Esophagus muscularis mucosa (tissue), 3 donors: ENCODE data around the gene TMPRSS9.

Experiments
- POLR2A ChIP-seq: fragments of 450-650 bp; IDR thresholded peaks from one replicate; pipeline ENCODE4 v1.6.1; 2017; ENCODE audit warnings: antibody characterized with exemption, moderate library complexity, mild to moderate bottlenecking, low read depth
- POLR2AphosphoS5 ChIP-seq, 2 donors: sonication (generic); formaldehyde crosslinking; IDR thresholded peaks; one replicate each; pipeline ENCODE4 v1.6.1; 2017; ENCODE audit warnings: antibody characterized with exemption in 2 of 2
- TF ChIP-seq, protein P1 (sequence below), 3 experiments: fragments of 200-600 bp in 2 of 3; fragments of 450-650 bp in 1 of 3; sonication (generic) in 2 of 3; IDR thresholded peaks; one replicate each; pipeline ENCODE4 v1.5.1; 2017 to 2019; ENCODE audit warnings: antibody characterized with exemption in 3 of 3, mild to moderate bottlenecking in 2 of 3, moderate library complexity in 1 of 3

DNA sequence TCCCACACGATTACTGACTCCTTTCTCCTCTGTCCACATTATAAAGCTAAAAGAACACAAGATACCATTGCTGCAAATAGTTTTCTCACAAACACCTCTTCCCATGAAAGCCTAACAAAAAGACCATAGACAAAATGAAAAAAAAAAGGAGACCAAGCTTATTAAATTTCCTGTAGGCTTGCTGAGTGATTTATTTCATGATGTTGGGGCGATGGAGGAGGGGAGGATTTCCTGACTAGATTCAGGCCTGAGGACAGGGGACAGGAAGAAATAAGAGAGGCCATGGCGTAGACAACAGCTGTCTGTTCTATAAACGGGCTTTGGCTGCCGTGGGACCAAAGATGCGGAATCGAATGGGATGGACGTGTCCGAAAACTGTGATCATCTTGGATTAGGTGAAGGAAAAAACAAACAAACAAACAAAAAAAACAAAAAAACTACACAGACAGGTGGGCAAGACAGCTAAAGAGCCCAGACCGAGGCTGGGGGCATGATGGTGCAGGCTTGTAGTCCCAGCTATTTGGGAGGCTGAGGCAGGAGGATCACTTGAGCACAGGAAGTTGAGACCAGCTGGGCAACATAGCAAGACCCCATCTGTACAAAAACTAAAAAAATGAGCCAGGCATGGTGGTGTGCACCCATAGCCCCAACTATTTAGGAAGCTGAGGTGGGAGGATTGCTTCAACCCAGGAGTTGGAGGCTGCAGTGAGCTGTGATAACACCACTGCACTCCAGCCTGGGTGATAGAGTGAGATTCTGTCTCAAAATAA lies 5.3 kb downstream of the TMPRSS9 start:
- TF ChIP-seq, protein P1, sequence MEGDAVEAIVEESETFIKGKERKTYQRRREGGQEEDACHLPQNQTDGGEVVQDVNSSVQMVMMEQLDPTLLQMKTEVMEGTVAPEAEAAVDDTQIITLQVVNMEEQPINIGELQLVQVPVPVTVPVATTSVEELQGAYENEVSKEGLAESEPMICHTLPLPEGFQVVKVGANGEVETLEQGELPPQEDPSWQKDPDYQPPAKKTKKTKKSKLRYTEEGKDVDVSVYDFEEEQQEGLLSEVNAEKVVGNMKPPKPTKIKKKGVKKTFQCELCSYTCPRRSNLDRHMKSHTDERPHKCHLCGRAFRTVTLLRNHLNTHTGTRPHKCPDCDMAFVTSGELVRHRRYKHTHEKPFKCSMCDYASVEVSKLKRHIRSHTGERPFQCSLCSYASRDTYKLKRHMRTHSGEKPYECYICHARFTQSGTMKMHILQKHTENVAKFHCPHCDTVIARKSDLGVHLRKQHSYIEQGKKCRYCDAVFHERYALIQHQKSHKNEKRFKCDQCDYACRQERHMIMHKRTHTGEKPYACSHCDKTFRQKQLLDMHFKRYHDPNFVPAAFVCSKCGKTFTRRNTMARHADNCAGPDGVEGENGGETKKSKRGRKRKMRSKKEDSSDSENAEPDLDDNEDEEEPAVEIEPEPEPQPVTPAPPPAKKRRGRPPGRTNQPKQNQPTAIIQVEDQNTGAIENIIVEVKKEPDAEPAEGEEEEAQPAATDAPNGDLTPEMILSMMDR (IDR thresholded peaks at IDR 0.05) = no peak
- TF ChIP-seq POLR2A (no peak), POLR2AphosphoS5 (IDR thresholded peaks at IDR 0.05) (no peak)
